Measurements from ENCODE around the gene IQSEC1. TPM values are rescaled to one million over a fixed set of nuclear protein-coding genes. Genes with fewer than 3 reads are reported as not detected.

The IQSEC1 gene
- total RNA-seq, 1 experiment from 2014 or later, result 5.7 TPM

DNA sequence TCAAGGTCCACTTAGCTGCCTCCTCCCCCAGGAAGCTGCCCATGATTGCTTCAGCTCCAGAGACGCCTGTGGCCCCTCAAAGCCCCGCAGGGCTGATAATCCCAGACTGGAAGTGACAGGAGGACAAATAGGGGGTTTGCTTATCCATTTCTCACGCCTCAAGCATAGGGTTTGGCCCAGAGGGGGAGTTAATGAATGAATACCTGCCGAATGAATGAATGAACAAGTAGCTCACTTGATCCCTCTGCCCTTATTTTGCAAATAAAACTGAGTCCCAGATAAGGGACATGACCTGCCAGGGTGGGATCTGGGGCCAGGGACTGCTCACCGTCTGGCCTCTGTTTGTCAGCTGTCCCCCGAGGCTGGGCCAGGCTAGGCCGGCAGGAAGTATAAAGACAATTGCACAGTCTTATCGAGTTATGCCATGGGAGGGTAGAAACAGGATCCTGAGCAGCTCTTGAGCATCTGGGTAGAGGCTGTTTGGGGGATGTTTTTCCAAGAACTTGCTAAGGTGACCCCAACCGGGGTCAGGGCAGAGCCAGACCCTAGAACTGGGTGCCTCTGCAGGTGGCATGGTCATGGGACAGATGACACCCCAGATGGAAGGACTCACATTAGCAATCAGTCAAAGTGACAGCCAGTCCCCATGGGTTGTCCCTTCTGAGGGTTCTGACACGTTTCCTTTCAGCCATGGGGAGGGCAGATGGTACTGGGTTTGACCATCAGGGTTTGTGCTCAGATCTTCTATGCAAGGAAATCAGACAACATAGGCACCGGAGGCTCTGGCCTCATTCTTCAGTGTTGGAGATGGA lies 45.0 kb downstream of the IQSEC1 start:
- DNase-seq (ENCODE audit: low spot score), result no peak

DNA sequence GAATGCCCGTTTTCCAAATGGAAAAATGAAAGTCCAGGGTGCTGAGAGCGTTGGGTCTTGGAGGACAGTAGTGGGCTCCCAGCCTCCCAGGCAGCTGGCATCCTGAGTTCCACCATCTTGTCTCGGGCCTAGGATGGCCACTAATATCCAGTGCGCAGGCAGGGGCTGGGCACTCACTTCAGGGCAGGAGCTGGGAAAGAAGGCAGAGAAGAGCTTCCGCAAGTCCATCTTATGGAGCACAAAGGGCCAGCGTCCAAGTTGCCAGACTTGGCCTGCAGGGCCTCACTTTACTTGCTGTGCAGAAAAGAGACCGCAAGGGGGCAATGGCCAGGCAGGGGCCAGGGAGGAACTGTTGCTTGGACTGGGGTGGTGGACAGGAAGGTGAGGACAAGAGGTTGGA lies 46.1 kb downstream of the IQSEC1 start:
- no peak for DNase-seq (ENCODE audit: low spot score)

DNA sequence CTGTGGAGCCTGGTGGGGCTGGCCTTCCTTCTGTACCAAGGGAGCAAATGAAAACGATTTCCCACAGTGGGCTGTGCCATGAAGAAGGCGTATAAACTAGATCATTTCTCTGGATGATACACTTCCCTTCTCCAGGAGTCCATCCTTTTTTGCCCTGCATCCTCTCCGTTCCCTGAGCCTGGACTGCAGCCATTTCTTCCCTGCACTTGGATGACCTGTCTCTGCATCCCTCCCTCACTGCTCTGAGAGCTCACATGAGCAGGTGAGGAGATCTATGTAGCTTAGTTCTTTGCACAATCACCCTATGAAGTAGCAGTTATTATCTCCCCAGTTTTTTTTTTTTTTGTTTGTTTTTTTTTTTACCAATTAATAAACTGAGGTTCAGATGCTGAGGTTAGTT lies 46.7 kb downstream of the IQSEC1 start:
- no peak for DNase-seq (ENCODE audit: low spot score)

DNA sequence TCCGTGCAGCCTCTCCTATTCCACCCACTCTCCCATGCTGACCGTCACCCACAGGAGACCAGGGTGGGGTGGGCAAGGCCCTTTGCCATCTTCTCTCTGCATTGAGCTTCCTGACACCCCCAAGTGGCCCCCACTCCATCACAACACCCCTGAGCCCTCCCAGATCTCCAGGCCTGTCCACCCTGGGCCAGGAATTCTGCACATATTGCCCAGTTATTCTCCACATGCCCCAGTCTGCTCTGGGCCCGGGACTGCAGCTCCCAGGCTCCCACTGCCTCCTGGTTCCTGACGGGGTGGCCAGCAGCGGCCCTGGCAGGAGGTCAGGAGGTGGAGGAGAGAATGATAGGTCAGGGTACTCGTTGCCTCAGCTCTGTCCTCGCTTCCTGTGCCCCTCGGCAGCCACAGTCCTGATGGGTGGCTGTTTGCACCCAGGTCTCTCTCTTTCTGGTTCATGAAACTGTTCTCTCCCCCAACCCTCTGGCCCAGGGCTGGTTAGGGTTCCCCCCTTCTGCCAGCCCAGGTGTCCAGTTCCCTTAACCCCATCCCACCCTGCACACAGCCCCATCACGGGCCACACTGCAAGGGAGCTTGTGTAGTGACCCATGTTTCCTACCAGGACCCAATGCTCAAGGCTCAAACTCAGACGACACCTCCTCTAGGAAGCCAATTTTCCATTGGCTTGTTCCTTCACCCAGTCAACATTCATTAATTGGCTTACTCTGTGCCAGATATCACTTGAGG lies 47.3 kb downstream of the IQSEC1 start:
- DNase-seq (ENCODE audit: low spot score), result no peak

DNA sequence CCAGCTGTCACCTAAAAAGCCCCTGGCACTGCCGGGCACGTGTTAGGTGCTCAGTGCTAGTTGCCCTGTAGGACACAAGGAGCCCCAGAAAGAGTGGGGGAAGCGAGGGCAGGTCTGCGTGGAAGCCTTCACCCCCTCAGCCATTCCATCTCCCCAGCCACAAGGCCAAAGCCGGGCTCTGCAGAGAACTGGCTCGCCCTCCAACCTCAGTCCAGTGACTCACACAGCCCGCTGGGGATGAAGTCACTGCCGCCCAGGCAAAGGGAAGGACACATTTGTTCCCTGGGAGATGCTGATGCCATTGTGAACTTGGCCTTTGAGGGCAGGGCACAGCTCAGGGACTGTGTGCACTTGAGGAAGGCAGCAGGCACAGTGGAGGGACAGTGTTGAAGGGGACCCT lies 48.1 kb downstream of the IQSEC1 start:
- DNase-seq (ENCODE audit: low spot score), result peak; percentile 70

DNA sequence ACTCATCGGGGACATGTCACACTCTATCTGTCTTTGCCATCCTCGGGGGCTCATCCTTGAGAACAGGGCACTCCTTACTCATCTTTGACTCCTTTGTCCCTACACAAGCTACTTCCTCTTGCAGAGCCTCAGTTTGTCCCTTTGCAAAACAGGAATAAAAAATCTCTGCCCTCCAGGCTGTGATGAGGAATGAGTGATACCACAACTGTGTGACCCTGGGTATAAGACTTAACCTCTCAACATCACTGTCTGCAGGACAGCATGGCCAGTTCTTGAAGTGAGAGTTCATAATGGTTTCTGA lies 48.5 kb downstream of the IQSEC1 start:
- no peak for DNase-seq (ENCODE audit: low spot score)

DNA sequence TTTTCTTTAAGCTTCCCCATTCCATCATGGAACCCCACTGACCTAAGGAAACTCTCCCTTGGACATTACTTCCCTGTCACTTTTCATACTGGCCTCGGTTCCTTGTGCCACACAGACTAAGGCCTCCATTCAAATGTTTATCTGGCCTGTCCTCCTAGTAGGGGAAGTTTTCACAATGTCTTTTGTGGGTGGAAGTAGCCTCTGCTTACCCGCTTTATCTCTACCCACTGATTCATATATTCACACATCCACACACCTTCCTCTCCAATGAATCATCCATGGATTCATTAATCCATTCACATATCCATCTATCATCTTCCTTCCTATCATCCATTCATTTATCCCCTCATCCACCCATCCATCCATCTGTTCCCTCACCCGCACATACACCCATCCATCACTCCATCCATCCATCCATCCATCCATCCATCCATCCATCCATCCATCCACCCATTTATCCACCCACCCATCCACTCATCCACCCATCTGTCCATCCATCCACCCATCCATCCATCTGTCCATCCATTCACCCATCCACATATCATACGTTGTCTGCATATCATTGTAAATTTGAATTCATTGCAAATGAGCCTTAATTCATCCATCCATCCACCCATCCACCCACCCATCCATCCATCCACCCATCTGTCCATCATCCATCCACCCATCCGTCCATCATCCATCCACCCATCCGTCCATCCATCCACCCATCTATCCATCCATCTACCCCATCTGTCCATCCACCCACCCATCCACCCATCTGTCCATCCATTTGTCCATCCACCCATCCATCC lies 49.1 kb downstream of the IQSEC1 start:
- no peak for DNase-seq (ENCODE audit: low spot score)

DNA sequence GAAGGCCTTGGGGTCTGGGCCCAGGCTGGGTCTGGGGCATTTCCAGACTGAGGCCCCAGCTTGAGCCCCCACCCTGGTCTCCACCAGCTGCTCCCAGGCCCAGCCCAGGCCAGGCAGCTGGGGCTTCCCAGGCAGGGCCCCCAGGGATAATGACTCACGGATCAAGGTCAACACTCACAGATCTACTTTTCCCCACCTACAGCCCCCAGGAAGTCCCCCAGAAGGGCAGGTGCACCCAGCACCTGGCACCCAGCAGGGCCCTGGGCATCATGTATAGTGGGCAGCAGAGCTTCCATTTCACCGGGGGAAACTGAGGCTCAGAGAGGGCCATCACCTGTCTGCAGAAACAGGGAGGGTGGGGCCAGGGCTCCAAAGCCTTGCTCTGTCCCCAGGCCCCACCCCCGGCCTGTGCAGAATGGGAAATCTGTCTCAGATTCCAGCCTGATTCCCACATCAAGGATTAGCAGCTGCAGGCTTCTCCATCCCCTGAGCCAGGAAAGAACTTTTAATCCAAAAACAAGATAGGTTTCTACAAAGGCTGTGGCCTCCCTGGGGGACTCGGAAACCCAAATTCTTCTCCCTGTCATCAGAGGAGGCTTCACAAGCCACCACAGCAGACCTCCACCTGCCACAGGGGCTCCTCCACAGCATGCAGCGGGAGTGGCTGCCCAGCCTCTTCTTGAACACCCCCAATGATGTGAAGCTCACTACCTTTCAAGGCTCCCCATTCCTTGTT lies 49.8 kb downstream of the IQSEC1 start:
- no peak for DNase-seq (ENCODE audit: low spot score)

DNA sequence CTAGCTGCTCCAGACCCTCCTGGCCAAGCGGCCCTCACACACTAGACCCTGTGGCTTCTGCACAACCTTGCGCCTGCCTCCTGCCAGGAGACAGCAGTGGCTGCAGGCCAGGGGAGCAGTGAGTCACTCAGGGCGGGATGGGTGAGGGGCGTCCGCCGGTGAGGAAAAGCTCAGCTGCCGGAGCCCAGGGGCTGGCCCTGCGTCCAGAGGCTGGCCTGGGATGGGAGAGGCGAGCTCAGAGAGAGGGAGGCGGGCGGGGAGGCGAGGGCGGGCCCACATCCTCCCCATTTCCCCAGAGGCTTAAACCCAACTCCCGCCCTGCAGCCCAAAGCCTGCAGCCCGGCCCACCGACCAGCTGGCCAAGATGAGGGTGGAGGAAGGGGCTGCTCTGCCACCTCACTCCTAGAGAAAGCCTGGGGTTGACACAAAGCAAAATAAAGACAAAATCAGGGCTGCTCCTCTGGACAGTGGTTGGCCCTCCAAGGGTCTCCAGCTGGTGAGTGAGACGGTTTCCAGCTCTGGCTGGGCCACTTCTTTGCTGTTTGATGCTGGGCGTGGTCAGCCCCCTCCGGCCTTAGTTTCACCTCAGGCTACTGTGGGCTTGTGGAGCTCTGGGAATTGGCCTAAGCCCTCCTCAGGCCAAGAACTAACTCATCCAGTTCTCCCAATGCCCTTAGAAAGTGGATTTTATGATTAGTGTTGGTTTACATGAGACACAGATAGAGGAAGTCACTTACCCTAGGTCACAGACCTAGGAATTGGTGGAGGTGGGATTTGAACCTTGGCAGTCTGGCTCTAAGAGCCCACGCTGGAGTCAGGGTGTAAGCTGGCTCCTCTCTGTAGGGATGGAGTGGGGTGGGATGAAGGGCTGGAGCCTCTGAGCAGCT lies 50.6 kb downstream of the IQSEC1 start:
- peak; percentile 93 for DNase-seq (ENCODE audit: low spot score)

DNA sequence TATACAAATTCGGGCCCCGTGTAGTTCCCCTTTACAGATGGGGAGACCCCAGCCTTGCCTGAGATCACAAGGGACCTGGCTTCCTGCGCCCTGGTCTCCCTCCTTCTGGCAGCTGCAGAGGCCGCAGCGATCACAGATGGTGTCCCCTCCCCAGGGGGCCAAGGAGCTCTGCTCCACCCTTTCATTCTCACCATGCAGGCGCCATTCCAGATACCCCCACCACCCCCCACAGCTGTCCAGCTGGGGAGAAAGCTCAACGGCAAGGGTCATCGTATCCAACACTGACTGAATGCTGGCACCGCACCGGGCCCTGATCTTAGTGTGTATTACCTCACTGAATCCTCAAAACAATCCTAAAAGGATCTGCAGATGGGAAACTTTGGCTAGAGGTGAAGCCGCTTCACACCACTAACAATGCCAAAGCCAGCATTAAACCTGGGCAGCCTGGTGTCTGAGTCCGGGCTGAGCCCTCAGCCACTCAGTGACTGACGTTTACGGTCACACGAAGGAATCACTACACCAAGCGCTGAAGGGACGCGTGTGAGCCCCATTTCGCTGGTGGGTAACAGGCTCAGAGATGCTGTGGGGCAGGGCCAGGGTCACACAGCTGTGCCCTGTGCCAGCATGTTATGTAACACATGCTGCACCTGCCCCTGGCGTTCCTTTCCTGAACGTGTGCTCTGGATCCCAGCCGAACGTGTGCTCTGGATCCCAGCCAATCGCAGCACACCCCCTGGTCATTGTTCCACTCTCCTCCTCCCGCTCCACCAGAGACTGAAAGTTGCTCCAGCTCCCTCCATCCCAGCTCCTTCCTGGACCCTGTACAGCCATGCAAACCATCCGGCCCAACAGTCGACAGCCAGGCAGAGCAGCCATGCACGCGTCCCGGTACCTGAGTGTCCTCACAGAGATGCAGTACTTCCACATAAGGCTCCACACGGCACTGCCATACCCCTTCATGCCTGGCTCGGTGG lies 51.8 kb downstream of the IQSEC1 start:
- DNase-seq (ENCODE audit: low spot score), result no peak

DNA sequence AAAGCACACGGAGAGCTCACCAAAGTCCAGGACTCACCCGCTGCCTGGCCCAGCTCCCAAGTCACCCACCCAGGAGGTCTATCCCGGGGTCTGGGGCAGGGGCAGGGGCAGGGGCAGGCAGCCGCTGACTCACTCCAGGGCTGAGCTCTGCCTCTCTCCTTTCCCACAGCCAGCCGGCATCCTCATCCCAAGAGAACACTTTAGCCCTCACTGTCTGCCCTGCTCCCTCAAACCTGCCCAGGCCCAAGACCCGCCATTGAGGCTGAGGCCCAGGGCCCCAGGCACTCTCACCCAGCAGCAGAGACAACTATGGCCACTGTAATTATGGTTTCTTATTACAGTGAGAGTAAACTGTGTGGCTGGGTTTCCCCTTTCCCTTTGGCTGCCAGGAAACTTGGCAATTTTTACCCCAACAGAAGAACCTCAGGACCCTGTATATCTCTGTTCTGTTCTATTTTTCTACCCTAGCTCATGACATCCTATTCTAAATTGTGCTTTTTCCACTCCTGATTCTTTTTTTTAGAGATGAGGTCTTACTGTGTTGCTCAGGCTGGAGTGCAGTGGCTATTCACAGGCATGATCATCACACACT lies 53.0 kb downstream of the IQSEC1 start:
- DNase-seq (ENCODE audit: low spot score), result no peak

DNA sequence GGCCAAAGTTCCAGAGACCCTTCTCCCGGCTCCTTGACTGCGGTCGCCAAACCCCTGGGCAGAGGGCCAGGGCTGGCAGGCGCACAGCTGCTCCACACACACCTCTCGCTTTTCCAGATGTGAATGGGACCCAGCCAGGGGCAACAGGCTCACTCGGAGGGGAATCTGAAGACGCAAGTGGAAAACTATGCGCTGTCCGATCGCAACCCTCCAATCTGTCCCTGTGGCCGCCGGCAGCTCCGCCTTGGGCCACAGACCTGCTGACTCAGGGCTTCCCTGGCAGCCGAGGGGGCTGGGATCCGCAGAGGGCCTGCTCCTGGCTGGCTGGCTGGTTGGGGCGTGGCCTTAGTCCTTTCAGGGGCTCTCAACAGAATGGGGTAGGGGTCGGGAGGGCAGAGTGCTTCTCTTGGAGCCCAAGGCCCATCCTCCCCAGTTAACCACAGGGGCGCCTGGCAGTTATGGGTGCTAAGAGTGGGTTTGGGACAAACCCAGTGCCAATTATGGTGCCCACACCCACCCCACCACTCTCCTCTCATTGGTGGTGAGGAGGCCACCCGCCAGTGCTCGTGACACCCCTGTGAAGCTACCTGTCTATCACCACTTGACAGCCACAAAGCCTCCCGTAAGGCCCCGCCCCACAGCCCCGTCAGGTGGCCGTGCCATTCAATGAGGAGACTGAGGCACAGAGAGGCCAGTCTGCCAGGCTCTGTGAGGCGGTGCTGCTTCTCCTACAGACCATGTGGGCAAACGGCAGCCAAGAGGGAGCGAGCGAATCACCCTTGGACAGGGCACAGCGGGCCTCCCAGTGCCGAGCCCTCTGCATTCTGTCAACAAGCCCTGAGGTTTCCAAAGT lies 53.8 kb downstream of the IQSEC1 start:
- no peak for DNase-seq (ENCODE audit: low spot score)

DNA sequence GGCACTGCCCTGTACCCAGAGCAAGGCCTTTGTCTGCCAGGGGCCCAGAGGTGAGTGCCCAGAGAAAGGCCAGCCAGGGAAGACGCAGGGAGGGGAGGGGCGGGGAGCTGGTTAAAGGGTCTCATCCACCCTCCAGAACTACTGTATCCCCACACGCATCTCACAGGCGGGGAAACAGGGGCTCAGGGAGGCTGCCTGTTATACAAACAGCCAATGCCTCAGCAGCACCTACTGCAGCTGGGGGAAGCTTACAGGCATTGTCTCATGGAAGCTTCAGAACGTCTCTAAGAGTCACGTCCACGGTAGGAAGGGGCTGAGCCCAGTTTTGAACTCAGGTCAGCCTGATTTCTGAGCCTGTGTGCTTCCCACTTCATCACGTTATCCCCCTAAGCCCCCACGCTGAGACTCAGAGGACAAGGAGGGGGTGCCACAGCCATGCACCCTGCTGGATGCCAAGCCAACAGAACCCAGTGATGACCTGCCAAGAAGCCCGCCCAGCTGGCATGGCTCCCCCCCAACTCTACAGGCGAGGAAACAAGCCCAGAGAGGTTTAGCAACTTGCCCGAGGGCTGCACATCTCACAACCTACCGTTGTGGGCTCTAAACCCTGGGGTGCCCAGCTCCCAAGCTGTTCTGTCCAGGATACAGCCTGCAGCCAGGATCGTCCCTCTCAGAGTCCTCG lies 54.5 kb downstream of the IQSEC1 start:
- DNase-seq (ENCODE audit: low spot score), result no peak

DNA sequence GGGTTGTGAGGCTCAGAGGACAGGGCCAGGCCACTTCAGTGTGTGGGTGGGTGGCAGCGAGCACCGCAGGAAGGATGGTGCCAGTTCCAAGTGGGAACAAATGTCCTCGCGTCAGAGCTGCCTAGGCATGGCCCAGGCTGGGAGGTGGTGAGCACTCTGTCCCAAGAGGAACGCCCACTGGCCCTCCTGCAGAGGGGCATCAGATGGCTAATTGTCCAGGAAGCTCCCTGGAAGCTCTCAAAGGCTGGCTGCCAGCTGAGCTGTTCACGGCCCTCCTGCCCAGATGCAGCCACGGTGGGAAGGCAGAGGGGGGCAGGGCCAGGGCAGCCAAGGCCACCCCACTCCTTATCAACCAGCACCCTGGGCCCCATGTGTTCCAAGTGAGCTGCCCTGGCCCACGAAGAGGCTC lies 55.2 kb downstream of the IQSEC1 start:
- DNase-seq (ENCODE audit: low spot score), result peak; percentile 60

DNA sequence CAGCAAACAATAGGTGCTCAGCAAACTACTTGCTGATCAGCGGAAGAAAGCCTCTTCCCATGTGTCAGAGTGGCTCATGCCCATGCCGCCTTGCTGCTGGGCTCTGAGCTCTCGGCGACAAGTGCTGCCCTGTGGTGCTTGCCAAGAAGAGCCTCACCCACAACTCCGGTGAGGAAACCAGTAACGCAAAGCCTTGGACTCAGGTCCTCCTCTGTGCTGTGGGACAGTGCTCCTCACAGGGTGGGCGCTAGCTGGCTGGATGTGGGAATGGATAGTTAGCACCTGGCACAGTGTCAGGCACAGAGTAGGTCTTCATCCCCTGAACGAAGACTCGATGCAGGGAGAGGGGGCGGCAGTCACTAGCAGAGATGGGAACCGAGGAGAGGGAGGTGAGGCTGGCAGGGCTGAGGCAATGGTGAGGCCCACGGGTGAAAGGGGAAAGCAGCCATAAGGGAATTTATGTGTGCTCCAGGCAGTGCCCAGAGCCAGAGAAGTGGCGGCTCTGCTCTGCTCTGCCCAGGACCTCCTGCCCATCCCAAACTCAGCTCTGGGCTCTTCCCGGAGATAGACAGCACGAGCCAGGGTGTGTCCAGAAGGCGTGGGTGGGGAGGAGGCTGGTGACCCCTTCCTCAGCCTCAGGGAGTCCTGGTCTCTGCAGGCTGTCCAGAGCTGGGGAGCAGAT lies 55.7 kb downstream of the IQSEC1 start:
- DNase-seq (ENCODE audit: low spot score), result no peak

DNA sequence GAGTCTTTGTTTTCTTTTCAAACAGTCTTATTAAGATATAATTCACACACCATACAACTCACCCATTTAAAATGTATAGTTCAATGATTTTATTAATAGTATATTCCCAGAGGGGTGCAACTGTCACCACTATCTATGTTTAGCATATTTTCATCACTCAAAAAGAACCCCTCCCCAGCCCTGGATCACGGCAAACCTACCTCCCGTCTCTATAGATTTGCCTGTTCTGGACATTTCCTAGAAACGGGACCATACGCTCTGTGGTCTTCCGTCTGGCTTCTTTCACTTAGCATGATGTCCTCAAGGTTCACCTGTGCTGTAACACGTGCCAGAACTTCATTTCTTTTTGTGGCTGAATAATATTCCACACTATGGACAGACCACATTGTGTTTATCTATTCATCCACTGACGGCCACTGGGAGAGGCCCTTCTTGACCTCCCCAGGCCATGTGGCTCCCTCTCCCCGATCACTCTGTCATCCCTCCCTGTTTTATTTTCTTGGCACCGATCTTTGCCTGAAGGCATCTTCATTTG lies 56.4 kb downstream of the IQSEC1 start:
- no peak for DNase-seq (ENCODE audit: low spot score)

Measured in H4 (cell line).